Activated CD8-positive, alpha-beta T cell treated with anti-CD3 and anti-CD28 coated beads for 36 hours (primary cell): ENCODE data around the gene FOSB. TPM values are rescaled to one million over a fixed set of nuclear protein-coding genes. Genes with fewer than 3 reads are reported as not detected.
A peak's percentile ranks its signal among the peaks of the same experiment; 100 is the strongest.
"Not testable (repeated sequence)": the region's sequence is repeated elsewhere in the genome, so short reads cannot be mapped to it uniquely, and the experiment has no call there.

Experiments used
- ATAC-seq: fragments of 200-7000 bp; cut with Tn5 transposase; one replicate; pipeline ENCODE4 v1.10.0; 2021; ENCODE audit warnings: mild to moderate bottlenecking, moderate library complexity
- CTCF ChIA-PET: fragments of 350-600 bp; sonication (Branson Sonifier 250); formaldehyde crosslinking; loops from one replicate; lab custom pipeline; 2021; ENCODE audit warnings: antibody characterized with exemption; lab: Charles Lee
- POLR2A ChIA-PET: fragments of 350-600 bp; sonication (Branson Sonifier 250); formaldehyde crosslinking; loops from one replicate; lab custom pipeline; 2021; ENCODE audit warnings: antibody characterized with exemption; lab: Charles Lee
- DNase-seq: peaks from one replicate; pipeline ENCODE4 v3.0.0-alpha.2; 2020
- H3K27ac Mint-ChIP-seq: one replicate; pipeline ENCODE4 v1.8.0; 2021; ENCODE audit warnings: mild to moderate bottlenecking, mixed read lengths
- H3K27me3 Mint-ChIP-seq: one replicate; pipeline ENCODE4 v1.8.0; 2021; ENCODE audit warnings: mixed read lengths
- H3K36me3 Mint-ChIP-seq: one replicate; pipeline ENCODE4 v1.8.0; 2021; ENCODE audit warnings: low read depth, mixed read lengths
- H3K4me1 Mint-ChIP-seq: one replicate; pipeline ENCODE4 v1.8.0; 2021; ENCODE audit warnings: low read depth, mixed read lengths
- H3K4me3 Mint-ChIP-seq: one replicate; pipeline ENCODE4 v1.8.0; 2021; ENCODE audit warnings: mild to moderate bottlenecking, moderate library complexity, mixed read lengths
- H3K9me3 Mint-ChIP-seq: one replicate; pipeline ENCODE4 v1.8.0; 2021; ENCODE audit warnings: mixed read lengths
- CTCF ChIP-seq: fragments of 200-600 bp; IDR thresholded peaks from one replicate; pipeline ENCODE4 v1.8.0; 2022; ENCODE audit warnings: antibody characterized with exemption, mild to moderate bottlenecking
- intact Hi-C: fragments of 100-400 bp; cut with micrococcal nuclease; formaldehyde crosslinking; loops from one replicate; pipeline ENCODE4 v1.10.0; 2022
- total RNA-seq, 2 experiments: library from RNA; stranded (reverse); gene quantifications; one replicate each; pipeline ENCODE4 v1.2.3, GENCODE V29; 2021

FOSB gene
- total RNA-seq, 2 experiments from 2014 or later: 70.0 to 71.2 TPM

DNA sequence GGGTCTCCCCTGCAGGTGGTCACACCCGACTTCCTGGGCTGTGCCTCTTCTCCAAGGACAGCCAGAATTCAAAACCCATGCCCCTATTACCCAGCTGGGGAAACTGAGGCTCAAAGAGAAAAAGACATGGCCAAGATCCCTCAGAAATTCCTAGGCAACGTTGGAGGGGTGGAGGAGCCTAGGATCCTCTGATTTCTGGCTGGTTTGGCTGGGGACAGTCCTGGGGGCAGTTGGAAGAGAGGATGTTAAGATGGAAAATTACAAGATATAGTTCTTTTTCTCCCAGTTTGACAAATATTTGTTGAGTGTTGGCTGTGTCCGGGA lies 41.9 kb downstream of the FOSB start:
- ChIA-PET CTCF (interaction anchor here (1.0 to 1.6 kb wide), 5 partner anchors 13 to 49 kb away, joined by 3 to 4 read pairs (median 4); no protein-coding TSS in a partner anchor), POLR2A (no interaction called here)
- peak overlapping the region; percentile 96 for H3K4me3 Mint-ChIP-seq
- no peaks in the 10 kb centered on the region for H3K27me3 Mint-ChIP-seq
- no peak for TF ChIP-seq CTCF
- H3K4me1 Mint-ChIP-seq: peaks cover 56% of the 10 kb centered on the region
- no peak for ATAC-seq
- no peaks in the 10 kb centered on the region for H3K9me3 Mint-ChIP-seq
- intact Hi-C loops: loop anchor here (5.0 kb wide), 1 partner anchor 133 kb away; no protein-coding TSS in a partner anchor
- H3K36me3 Mint-ChIP-seq: peaks cover 20% of the 10 kb centered on the region
- H3K27ac Mint-ChIP-seq: peak overlapping the region; percentile 66
- DNase-seq: no peak

GRCh38 chr19:45510352-45510751 lies 42.6 kb downstream of the FOSB start:
- Mint-ChIP-seq H3K4me1 (peaks cover 60% of the 10 kb centered on the region), H3K4me3 (peak overlapping the region; percentile 96)

DNA sequence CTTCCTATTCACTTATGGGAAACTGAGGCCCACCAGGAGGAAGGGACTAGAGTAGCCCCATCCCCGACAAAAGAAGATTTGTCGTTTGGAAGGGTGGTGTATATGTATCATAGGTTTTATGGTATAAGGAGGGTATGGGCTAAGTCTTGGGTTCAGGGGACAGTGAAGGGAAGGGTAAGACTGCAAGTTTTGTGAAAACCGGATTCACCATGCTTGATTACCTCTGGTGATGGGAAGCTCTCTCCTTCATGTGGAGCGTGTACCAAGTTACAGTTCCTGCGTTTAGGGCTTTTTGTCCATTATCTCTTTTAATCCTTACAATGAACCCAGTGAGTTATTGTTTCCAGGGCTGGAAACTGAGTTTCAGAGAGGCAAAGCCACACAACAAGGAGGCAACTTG lies 43.3 kb downstream of the FOSB start:
- no peaks in the 10 kb centered on the region for H3K9me3 Mint-ChIP-seq
- peak overlapping the region; percentile 26 for H3K4me3 Mint-ChIP-seq
- H3K27ac Mint-ChIP-seq: peak overlapping the region; percentile 71
- peaks cover 60% of the 10 kb centered on the region for H3K4me1 Mint-ChIP-seq
- ChIA-PET POLR2A (interaction anchor here (1.3 kb wide), 1 partner anchor 13 kb away, joined by 3 read pairs; no protein-coding TSS in a partner anchor), CTCF (interaction anchor here (1.1 to 1.6 kb wide), 3 partner anchors 25 to 49 kb away, joined by 3 to 4 read pairs (median 3); no protein-coding TSS in a partner anchor)
- no peak for TF ChIP-seq CTCF
- DNase-seq (no peak), ATAC-seq (no peak)
- intact Hi-C loops: no loop called here
- H3K27me3 Mint-ChIP-seq: no peaks in the 10 kb centered on the region
- peaks cover 27% of the 10 kb centered on the region for H3K36me3 Mint-ChIP-seq

More at GRCh38 chr19:45510352-45510751, 42.6 kb downstream of the FOSB start:
- POLR2A ChIA-PET: interaction anchor here (1.3 kb wide), 1 partner anchor 13 kb away, joined by 3 read pairs; no protein-coding TSS in a partner anchor
- DNase-seq, H3K27me3 Mint-ChIP-seq, H3K9me3 Mint-ChIP-seq, ATAC-seq, intact Hi-C loops: not testable (repeated sequence)
- Mint-ChIP-seq H3K27ac (peak overlapping the region; percentile 66), H3K36me3 (peaks cover 23% of the 10 kb centered on the region)
- CTCF ChIA-PET: interaction anchor here (1.0 to 1.6 kb wide), 6 partner anchors 12 to 50 kb away, joined by 3 to 4 read pairs (median 4); no protein-coding TSS in a partner anchor

DNA sequence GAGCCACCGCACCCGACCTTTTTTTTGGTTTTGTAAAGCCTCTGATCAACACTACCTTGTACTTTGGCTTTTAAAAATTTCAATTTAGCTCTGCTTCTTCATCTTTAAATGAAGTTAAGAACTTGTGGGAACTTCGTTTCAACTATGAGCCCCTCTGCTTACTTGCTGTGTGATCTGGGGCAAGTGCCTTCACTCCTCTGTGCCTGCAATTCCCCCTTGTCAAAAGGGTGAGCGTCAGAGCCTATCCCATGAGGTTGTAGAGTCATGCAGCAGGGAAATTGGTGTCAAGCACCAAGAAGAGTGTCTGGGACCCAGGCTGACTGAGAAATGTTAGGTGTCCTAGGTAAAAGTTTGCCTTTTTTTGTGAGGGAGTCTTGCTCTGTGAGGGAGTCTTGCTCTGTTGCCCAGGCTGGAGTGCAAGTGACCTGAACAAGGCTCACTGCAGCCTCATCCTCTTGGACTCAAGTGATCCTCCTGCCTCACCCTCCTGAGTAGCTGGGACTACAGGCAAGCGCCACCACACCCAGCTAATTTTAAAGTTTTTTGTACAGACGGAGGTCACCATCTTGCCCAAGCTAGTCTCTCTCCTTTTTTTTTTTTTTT lies 45.2 kb downstream of the FOSB start:
- intact Hi-C loops: no loop called here
- CTCF ChIA-PET: interaction anchor here (1.3 kb wide), 1 partner anchor 85 kb away, joined by 3 read pairs; no protein-coding TSS in a partner anchor
- no peak for TF ChIP-seq CTCF
- H3K4me1 Mint-ChIP-seq: peaks cover 63% of the 10 kb centered on the region
- ATAC-seq (no peak), DNase-seq (no peak)
- POLR2A ChIA-PET: no interaction called here
- H3K4me3 Mint-ChIP-seq: no peak overlapping the region
- H3K27me3 Mint-ChIP-seq: no peaks in the 10 kb centered on the region
- peaks cover 35% of the 10 kb centered on the region for H3K36me3 Mint-ChIP-seq
- H3K27ac Mint-ChIP-seq: peak overlapping the region; percentile 58
- H3K9me3 Mint-ChIP-seq: no peaks in the 10 kb centered on the region

GRCh38 chr19:45514376-45515051 lies 46.7 kb downstream of the FOSB start:
- intact Hi-C loops: no loop called here
- ATAC-seq (peak; percentile 61), DNase-seq (no peak)
- peaks cover 36% of the 10 kb centered on the region for H3K36me3 Mint-ChIP-seq
- H3K4me1 Mint-ChIP-seq: peaks cover 61% of the 10 kb centered on the region
- TF ChIP-seq CTCF: no peak
- H3K27ac Mint-ChIP-seq: peak overlapping the region; percentile 91
- H3K9me3 Mint-ChIP-seq: no peaks in the 10 kb centered on the region
- H3K4me3 Mint-ChIP-seq: peak overlapping the region; percentile 55
- no peaks in the 10 kb centered on the region for H3K27me3 Mint-ChIP-seq
- ChIA-PET CTCF (interaction anchor here (1.1 to 2.4 kb wide), 6 partner anchors 30 to 167 kb away, joined by 4 to 8 read pairs (median 4); no protein-coding TSS in a partner anchor), POLR2A (interaction anchor here (1.1 to 2.2 kb wide), 3 partner anchors 10 to 178 kb away, joined by 3 to 7 read pairs (median 4); partner anchors contain the start of gene QPCTL)
